ENCODE results near the gene CTBP2.

Gene CTBP2

DNA sequence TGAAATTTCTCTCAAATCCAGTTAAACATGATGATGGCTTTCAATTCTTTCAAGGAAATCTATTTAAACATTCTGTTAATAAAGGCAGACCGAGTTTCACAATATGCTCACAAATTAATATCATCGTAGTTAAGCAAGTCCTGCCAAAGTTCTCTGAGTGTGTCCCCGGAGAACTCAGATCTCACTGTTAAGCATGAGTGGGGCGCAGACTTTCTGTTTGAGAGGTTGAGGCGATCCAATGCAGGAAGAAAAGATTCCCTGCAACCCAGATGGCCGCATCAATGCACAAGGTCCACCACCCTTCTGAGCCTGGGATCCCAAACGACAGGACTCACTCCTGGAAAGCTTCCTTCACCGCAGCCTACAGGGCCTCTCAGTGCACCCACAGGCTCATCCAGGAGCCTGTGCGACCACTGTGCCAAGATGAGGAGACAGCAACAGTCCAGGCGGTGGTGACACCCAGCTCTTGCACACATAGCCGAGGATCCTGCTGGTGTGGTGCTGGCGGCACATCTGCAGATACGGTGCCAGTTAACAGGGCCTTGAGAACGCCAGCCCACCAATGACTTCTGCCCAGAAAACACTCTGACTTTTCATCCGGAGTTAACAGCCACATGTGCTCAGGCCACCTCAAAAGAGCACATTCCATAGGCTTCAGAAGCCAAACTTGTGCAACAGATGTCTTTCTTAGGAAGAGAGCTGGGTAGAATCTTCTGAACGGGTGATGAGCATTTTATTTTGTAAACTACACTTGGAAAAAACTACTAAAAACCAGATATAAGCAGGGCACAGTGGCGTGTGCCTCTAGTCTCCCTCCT is 116.3 kb downstream of the CTBP2 start:
- DNase-seq (ENCODE audit: low read depth in 2 of 2) = no peak

DNA sequence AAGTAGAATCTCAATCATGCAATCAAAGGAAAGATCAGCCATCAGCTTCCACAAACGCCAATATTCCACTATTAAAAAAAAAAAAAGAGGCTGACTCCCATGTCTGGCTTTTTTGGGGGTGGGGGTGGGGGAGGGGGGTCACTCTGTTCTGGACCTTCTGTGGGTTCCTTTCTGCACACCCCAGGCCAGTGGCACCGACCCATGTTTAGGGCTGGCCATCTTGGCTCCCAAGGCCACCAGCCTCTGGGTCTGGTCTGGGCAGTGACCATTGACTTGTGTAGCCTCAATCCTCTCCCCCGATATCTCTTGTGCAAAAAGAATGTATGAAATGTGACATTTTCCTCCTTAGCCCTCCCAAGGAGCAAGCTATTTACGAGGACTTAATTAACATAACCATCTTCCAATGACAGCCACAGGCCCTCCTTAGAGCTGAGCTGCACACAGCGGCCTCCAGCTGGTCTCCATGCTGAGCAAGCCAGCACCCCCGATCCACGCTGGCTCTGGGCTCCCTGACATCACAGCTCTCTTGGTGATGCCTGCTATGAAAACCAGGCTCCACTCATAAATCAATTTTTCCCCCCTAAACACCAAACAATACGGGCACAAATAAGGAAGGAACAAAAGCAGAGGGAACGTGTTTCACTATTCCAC is 118.4 kb downstream of the CTBP2 start:
- no peak for DNase-seq (ENCODE audit: low read depth in 2 of 2)

DNA sequence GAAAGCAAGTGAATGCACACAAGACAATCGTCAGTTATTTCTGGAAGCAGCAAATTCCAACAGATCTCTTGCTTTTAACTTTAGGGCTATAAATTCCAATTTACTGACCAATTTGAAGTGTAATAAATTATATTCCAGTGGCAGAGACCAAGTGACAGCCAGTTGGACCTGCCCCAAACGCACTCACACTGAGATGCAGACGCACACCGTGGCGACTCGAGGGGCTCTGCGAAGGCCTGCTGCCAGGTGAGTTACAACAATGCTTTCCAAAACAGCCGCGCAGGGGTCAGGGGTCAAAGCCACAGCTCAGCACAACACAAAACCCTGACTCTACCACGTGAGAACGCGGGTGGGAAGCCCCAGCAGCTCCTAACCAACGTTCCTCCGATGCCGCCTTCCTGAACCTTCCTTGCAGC is 121.0 kb downstream of the CTBP2 start:
- DNase-seq (ENCODE audit: low read depth in 2 of 2) = no peak

DNA sequence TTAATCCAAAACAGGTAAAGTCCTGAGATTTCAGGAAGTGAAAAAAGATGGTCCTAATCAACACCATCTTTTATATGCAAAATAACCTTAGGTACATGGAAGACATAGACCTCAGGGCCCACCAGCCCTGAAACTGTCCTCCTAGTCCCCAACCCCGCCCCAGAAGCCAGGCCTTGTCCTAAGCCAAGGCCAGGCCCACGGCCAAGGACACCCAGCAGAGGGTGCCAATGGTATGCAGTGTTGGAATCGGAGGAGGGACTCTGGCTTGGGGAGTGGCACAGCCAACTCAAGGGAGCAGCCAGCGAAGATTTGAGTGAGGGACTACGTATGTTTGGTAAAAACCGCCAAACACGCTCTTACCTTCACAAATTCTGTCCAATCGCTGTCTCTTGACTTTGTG is 121.7 kb downstream of the CTBP2 start:
- DNase-seq (ENCODE audit: low read depth in 2 of 2) = no peak

DNA sequence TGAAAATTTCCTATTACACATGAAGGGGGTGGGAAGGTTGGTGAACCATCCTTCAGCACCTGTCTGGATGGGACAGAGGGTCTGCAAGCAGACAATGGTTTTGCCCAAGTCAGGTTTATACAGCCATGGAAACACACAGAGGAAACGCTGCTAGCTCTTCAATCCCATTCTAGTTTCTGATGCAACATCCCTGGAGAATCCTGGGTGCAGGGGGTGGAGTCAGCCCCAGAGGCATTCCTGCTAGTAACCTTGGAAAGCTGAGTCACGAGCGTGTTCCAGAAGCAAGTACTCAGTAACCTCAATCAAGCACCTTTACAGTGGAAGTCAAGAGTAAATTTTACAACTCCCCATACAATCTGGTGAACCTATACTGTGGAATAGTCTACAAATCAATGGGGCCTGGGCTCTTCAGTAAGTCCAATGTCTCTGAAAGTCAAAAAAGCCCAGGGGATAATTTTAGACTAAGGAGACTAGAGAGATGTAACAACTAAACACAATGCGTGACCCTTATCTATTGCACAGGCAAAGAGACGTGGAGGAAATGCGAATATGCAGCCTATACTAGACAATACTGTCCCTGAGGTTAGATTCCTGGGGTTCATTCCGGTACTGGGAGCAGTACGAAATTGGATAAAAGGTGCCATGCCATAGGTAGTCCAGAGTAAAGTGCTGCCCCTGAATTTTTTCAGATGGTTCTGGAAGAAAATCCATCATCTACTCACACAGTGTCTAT is 123.1 kb downstream of the CTBP2 start:
- DNase-seq (ENCODE audit: low read depth in 2 of 2) = peak in 1 of 2 experiments; percentile 47

DNA sequence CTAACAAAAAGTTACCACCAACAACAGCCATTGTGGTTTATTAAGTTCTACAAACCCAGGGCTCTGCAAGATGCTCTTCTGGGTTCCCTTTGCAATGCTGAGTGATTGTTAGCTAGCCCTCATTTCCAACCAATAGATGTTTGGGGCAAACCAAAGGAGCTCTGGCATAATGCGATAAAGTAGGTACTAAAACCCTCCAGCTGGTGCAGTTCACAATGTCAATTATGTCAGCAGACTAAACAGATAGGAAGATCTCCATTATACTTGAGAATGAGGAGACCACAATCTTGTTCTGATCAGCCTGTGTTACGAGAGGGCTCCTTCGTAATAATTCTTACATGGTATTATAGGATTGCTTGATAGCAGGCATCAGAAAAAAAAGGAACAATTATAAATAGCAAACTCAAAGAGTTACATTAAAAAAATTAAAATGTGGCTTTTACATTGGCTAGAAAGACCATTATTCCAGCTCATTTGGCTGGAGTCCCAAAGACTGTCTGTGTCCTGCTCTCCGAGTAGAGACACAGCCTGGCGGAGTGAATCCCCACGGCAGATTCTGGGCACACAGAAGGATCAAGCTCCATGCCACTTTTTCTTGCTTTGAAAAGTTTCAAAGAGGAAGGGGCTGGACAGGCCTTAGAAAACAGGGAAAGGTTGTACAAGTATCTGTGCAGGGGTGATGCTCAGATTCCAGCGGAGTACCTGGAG is 124.6 kb downstream of the CTBP2 start:
- no peak for DNase-seq (ENCODE audit: low read depth in 2 of 2)

DNA sequence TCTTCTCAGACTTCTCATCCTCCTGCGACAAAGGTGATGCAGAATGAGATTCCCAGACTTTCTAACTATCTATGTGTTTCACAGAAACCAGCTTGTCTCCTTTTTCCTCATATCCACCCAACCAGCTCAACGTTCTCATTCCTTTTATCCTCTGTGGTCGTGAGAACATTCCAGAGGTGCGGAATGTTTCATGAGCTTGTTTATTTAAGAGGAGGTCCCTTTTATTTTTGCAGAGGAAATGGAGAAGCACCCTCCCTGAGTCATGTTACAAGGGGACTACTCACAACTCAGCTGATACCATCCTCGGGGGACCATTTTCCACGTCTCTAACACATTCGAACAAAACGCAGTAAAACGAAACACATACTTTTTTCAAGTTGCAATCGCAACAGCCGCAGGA is 125.2 kb downstream of the CTBP2 start:
- DNase-seq (ENCODE audit: low read depth in 2 of 2) = peak; percentile 89 to 91

DNA sequence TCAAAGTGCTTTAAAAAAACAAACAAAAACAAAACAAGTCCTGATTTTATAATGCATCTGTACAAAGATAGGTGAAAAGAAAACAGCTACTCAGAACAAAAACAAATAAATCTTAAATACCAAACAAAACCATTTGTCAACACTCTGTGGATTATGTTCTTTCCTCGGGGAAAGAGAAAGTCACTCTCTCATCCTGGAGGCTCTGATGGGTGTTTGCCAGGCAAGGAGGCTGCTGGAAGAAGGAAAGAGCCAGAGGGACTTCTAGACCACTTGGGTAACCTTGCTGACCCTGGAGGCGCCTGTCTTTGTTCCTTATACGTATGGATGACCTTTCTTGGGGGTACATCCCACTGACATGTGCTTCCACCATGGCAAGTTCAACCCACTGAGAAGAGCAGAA is 125.7 kb downstream of the CTBP2 start:
- DNase-seq (ENCODE audit: low read depth in 2 of 2) = no peak

DNA sequence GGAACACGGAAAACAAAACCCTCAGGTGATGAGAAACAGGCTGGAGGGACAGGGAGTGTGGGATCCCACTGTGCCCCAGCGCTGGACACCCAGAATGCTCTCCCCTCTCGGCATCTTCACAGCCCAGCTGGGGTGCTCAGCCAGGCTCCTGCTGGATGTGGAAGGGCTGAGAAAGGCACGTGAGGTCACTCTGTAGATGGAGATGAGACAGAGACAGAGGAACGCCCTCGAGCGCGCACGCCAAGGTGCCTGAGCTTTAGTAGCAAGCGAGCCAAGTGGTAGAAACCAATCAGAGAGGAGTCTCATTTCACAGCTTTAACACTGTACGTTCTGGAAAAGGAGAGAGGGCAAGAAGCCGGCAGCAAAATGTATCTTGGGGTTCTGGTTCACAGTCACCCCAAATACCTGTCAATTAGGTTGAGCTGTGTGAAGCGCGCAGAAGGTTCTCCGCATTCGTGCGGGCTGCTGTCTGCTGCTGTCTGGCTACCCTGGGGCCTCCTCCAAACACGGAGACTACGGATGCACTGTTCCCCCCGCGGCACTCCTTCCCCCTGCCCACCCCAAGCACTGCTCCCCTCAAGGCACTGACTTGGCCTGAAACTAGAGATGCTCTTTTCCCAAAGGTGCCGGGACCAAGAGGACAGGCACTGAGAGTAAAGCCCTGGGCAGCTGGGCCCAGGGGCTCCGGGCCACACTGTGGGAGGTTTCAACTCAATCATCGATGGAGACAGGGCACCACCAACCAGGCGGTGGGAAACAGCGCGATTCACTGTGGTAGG is 127.0 kb downstream of the CTBP2 start:
- no peak for DNase-seq (ENCODE audit: low read depth in 2 of 2)

DNA sequence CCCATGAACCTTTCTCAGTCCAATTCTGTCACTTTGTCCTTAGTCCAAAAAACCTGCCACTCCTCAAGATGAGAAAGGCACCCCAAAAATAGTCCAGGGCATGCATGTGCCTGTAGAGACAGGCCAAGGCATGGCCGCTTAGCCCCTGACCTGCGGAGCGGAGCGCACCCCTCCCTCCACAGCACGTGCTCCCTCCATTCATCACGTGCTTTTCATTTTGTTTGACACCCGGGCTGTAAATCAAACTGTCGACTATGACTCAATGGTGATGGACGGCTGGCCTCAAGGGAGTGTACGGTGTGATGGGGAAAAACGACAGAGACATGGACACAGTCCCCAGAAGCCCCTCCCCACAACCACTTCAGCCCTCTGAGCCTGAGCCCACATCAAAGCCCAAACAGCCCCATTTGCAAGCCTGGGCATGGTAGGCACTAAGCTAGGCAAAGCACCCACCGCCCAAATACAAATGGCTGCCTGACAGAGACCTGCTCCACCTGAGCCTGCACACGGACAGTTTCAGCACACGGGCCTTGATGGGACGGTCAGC is 127.8 kb downstream of the CTBP2 start:
- DNase-seq (ENCODE audit: low read depth in 2 of 2) = no peak

DNA sequence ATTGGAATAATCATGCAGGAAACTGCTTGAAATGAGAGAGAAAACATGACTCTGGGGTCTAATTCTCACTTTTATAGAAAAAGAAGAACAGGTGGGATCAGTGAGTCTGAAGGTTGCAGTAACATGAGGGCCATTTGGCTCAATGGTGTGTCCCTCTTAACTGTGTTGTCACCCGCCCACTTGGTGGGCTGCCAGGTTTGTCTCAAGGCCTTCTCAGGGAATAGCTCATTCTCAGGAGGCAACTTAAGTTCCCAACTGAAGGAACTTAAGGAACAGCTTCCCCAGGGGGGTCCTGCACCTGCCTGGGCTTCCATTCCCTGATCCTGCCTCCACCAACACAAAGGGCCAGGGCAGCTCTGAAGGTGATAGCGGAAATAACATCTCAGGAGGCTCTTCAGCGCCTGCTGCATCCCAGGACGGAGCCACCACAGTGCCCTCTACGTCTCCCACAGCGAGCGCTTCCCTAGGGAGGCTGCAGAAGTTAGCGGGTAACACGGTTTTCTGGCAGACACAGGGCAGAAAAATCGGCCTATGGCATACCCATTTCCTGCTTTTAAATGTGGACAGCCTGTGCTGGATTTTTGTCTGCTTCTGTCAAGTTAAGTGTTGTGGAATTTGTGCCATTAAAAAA is 129.7 kb downstream of the CTBP2 start:
- DNase-seq (ENCODE audit: low read depth in 2 of 2) = no peak

DNA sequence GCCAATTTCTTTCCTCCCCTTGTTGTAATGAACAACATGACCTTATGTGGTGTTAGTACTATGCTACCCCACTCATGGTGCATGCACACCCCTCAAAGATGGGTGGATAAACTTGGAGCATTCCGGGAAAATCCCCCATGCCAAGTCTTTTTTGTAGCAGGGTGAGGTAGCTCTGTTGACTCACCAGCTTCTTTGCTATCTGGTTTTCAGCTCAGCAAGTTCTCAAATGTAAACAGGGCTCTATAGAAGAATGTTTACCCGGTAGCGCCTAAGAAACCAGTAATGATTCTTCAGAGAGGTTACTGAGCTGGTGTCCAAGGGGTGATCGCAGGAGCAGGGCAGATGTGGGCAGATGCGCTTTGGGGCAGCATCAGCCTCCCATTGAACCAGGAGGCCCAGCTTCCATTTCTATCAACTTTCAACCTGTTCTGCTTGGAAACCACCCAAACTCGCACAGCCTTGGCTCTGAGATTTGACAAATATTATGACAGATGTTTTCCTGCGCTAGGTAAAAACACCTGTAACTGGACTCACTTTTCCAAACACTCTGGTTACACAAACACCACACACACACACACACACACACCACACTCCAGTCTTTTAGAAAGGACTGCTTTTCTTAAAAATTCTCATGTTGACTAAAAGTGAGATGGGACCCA is 130.7 kb downstream of the CTBP2 start:
- no peak for DNase-seq (ENCODE audit: low read depth in 2 of 2)

DNA sequence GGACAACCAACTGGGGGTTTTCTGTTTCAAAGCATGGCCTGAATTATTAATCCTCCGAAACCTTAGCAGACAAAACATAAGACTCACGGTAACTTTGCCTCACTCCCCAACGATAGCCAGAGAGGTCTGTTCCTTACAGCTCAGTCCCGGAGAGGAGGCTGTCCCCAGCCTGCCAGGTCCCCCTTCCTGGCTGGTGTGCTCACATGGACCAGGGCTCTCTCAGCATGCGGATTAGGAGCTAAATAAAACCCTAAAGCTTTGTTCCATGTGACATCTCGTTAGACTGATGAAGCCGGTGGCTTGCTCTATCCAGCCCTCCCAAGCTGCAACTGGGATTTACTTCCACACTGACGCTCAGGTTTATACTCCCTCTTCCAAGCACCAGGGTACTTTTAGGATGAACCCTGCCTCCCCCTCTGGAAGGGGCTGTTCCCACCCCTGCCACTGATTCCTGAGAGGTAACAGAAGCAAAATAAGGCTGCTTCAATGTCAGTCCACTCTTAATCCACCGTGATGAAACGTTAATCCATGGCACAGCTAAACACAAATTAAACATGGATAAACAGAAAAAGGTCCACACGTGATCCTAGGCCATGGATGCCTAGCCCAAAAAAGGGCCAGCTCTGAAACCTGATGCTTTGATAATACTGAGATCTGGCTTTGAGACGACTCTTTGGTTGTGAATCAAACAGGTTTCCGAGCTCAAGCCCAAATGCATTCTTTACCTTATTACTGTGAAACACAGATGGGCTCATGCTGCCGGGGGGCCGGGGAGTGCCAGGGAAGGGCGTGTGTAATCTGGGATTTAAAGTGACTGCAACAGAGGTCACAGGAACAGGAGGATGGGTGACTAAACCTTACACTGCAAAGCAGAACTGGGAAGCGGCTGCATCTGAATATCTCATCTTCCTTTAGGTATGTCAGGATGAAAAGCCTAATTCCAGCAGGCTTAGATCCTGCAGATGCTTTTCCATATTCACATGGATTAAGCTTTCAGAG is 132.2 kb downstream of the CTBP2 start:
- DNase-seq (ENCODE audit: low read depth in 2 of 2) = no peak

DNA sequence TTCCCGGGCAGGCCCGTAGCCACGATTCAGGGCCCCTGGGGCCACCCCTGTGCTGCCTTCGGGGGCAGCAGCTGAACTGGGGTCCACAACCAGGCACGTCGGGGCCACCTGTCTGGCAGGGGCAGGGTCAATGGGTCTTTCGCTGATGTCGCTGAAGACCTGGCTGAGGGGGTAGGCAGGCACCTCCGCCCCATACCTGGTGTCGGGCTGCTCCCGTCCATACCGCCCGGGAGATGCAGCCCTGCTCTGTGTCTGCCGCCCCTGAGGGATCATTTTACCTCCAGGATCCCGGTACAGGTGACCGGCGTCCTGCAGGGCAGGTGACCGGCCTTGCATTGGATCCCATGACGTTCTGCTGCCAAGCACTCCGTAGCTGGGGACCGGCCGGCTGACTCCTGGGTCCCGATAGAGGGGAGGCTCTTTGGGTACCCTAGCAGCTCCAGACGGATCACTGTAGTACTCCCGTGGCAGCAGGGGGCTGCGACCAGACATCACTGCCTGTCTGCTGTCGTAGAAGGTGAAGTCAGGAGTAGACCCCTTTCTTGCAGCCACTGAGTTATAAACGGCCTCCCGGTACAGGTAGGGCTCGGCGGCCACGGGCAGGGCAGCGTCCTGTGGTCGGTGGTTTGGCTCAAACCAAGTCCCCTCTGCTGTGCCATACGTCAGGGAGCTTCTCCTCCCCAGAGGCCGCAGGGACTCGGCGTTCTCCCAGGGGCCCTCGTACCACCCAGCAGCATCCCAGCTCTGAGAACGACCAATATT is 133.2 kb downstream of the CTBP2 start:
- DNase-seq (ENCODE audit: low read depth in 2 of 2) = no peak

DNA sequence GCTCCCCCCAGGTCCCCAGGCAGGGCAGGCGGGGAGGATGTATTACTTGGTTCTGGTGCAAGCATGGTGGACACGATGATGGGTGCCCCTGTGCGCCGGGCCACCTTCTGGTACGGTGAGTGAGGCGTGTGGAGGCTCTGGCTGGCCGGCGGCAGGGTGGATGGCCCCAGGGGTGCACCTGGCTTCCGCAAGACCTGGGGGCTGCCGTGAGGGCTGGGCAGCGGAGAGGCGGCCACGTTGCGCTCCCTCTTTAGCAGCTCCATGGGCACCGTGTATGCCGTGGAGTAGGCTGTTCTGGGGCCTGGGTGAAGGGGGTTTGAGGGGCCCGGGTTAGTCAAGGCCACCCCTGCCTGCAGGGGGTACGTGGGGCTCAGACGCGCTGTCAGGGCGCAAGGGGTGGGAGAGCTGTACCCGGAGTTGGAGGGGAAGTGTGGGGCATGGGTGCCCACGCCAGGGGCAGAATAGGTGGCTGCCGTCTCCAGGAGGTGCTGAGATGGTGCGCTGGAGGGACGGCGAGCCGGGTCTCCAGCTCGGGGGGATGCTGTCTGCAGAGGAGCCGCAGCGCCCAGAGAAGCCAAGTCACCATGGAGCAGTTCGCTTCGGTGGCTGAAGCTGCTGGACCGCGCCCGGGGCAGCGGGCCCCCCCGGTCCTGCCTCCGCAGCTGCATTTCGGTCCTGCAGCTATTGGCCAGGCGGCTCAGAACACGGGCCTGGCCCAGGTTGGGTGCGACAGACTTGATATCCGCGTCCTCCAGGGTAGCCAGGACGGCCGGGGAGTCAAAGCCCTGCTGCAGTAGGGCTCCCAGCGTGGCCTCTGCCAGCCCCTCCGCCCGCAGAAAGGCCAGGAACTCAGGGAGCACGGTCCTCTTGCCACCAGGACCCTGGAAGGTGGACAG is 134.1 kb downstream of the CTBP2 start:
- DNase-seq (ENCODE audit: low read depth in 2 of 2) = no peak

DNA sequence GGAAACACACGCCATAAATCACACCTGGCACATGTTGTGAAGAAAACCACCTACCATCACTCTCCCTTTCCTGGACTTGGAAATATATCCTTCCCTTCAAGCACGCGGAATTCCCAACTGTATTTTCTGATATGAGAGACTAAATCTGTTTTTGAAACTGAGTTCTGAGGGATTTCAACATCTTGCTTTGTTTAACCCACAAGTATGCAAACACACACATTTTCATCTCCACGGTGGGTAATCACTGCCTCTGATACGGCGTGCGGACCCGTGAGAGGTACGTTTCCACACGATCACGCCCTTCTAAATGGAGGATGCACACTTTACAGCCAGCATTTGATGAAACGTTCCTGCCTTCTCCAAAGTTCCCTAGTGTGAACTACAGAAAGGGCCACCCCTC is 135.0 kb downstream of the CTBP2 start:
- no peak for DNase-seq (ENCODE audit: low read depth in 2 of 2)

All from fibroblast of skin of left quadriceps (primary cell).